Stimulated activated CD8-positive, alpha-beta memory T cell treated with anti-CD3 and anti-CD28 coated beads, Interleukin-7, amount 100 ng/mL, for 4 hours (primary cell): ENCODE results near the gene DDX56.
"Not testable (repeated sequence)": the region's sequence is repeated elsewhere in the genome, so short reads cannot be mapped to it uniquely, and the experiment has no call there.

Experiments used
- DNase-seq, 2 donors: peaks; one replicate each; pipeline ENCODE4 v3.0.0-alpha.2; 2020; ENCODE audit warnings: low read depth in 2 of 2

DDX56 gene

GRCh38 chr7:44563171-44563679, 10.5 kb downstream of the DDX56 start:
- DNase-seq, result no peak

GRCh38 chr7:44562622-44562962, 11.1 kb downstream of the DDX56 start:
- not testable (repeated sequence) for DNase-seq

DNA sequence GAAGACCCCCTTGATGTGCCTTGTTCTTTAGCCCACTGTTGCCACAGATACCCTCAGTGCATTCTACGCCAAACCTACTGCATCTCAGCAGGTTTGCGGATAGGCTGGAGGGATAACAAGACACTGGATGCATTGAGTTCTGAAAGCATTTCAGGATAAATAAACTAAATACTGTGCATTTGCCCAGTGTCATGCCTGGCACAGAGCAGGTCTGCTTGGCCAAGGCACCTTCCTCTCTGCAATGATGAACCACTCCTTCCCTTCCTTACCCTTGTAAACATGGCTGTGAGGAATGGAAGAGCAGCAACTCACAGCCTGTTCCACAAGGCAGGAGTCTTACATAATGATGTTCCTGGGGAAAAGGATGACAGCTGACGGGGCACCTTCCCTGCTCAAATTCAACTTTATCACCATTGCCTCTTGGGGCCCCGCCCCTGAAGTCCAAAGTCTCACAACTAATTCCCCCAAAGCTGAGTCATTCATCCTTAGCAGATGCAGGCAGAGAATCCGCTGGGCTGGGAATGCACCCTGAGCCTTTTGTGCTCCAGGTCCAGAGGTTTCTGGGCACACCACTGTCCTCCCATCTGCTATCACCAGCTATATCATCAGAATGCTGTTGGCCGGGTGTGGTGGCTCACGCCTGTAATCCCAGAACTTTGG, 11.6 kb downstream of the DDX56 start:
- no peak for DNase-seq

GRCh38 chr7:44561481-44561880, 12.2 kb downstream of the DDX56 start:
- DNase-seq, result no peak

DNA sequence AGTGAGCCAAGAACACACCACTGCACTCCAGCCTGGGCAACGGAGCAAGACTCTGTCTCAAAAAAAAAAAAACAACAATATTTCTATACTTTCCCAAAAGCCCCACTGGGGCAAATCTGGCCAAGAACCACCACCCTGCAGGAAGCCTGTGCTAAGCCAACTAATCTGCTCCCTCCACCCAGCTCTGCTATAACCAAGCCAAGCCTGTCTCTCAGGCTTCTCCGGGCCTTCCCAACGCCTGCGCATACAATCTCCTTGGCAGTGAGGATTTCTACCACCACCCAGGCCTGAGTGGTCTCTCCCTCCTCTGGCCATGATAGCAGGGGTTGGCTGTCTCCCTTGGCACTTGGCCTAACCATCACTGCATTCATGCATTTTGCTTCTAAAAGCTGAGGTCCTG, 14.2 kb downstream of the DDX56 start:
- no peak for DNase-seq

- no peak for DNase-seq
Observed at GRCh38 chr7:44557485-44557884, 16.2 kb downstream of the DDX56 start.

DNA sequence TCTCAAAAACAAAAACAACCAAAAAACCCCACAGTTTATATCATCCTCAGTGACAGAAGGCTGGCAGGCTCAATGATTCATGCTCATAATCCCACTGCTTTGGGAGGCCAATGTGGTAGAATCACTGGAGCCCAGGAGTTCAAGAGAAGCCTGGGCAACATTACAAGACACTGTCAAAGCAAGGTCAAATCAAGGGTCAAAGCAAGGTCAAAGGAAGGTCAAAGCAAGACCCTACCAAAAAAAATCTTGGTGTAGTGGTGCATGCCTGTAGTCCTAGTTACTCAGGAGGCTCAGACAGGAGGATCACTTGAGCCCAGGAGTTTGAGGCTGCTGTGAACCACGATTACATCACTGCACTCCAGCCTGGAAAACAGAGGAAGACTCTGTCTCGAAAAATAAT, 18.4 kb downstream of the DDX56 start:
- DNase-seq, result no peak

GRCh38 chr7:44552473-44553005, 21.2 kb downstream of the DDX56 start:
- not testable (repeated sequence) for DNase-seq

DNA sequence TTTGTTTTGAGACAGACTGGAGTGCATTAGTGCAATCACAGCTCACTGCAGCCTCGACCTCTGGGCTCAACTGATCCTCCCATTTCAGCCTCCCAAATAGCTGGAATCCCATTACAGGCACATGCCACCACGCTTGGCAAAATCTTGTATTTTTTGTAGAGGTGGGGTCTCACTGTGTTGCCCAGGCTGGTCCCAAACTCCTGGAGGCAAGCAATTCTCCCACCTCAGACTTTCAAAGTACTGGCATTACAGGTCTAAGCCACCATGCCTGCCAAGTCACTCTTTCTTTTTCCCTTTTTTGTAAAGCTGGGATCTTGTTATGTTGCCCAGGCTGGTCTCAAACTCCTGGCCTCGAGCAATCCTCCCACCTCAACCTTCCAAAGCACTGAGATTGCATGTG, 24.3 kb downstream of the DDX56 start:
- no peak for DNase-seq

- no peak for DNase-seq
Observed at GRCh38 chr7:44548893-44549292, 24.8 kb downstream of the DDX56 start.

DNA sequence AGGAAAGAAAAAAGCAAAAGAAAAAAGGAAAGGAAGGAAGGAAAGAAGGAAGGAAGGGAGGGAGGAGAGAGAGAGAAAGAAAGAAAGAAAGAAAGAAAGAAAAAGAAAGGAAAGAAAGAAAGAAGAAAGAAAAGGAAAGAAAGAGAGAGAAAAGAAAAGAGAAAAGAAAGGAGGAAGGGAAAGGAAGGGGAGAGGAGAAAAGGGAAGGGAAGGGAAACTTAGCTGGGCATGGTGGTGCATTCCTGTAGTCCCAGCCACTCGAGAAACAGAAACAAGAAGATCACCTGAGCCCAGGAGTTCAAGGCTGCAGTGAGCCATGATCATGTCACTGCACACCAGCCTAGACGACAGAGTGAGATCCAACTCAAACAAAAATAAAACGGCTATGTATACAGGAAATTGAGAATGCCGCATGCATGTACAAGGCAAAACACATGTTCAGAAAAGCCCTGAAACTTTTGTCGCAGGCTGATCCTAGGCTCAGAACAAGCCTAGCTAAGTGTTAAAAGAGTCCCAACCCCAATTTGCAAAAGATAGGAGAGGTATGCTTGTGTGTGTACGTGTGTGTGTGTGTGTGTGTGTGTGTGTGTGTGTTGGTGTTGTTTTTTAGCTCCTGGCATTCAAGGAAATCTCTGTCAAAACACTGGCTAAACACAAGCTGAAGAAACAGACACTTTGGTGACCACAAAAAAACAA, 26.0 kb downstream of the DDX56 start:
- no peak for DNase-seq

- no peak for DNase-seq
Observed at GRCh38 chr7:44541876-44542610, 31.7 kb downstream of the DDX56 start.

GRCh38 chr7:44541028-44541869, 32.5 kb downstream of the DDX56 start, which contains the start of gene NPC1L1:
TSS of gene NPC1L1 (minus strand) at chr7:44541330. CDS start at chr7:44541259, 71 bp downstream.
- no peak for DNase-seq

GRCh38 chr7:44540592-44541027, 33.1 kb downstream of the DDX56 start:
- DNase-seq, result no peak

DNA sequence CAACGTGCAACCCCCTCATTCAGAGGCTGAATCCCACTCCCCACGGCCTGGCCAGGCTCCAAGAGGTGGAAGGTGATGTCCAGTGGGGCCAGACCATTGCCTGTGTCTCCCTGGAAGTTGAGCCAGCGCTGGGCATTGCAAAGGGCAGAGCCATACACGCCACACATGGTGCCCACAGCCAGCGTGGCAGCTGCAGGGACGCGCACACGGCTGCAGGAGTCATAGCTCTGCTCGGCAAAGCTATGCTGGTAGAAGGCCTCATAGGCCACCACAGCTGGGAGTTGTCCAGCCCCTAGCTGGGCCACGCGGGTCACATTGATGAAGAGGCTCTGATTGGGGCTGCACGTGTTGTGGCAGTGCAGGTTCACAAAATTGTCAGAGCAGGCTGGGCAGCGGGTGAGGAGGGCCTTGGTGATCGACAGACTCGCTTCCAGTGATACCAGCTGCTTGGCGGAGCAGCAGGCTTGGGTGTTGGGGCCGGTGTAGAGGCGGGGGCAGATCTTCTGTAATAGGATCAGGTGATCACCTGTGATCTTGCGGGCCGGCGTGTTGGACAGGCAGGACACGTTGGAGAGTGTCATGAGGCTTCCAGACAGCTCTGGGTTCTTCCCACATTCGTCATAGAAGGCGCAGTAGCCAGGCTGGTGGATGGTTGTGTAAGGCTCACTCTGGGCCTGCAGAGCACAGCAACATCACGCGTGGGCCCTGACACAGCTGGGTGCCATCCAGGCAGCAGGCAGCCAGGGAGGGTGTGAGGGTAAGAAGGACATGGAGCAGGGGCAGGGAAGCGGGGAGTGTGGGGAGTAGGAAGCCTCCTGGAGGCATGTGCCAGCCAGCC, 33.8 kb downstream of the DDX56 start:
- no peak for DNase-seq

DNA sequence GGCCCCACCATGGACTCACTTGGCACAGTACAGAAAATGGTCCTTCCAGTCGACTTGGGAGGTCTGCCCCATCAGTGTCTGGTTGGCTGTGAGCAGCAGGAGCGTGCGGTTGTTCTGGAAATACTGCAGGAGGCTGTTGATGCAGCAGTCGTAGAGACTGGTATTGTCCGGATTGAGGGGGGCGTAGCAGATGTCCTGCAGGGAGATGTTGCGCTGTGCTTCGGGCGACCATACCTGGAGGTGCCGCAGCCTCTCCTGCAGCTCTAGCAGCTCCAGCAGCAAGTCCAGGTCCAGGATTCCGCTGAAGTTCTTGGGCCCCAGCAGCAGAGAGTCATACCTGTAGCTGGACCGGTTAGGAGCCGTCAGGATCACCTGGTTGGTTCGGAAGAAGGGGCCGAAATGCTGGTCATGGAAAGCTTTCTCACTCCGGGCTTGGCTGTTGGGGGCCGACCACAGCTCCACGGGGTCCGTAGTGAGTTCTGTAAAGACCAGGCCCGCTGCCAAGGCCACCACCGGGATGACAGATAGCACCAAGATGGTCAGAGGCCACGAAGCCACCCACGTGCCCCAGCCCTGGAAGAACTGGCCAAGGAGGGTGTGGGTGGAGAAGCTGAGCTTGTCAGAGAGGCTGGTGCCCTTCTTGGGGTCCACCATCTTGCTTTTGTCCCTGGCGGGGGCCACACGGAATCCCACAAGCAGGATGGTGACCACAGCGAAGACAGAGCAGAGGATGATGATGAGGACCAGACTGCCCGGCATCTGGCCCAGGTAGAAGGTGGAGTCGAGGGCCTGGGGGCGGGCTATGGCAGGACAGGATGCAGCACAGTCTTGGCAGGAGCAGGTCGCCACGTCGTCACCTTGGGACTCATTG, 34.7 kb downstream of the DDX56 start:
- no peak for DNase-seq

DNA sequence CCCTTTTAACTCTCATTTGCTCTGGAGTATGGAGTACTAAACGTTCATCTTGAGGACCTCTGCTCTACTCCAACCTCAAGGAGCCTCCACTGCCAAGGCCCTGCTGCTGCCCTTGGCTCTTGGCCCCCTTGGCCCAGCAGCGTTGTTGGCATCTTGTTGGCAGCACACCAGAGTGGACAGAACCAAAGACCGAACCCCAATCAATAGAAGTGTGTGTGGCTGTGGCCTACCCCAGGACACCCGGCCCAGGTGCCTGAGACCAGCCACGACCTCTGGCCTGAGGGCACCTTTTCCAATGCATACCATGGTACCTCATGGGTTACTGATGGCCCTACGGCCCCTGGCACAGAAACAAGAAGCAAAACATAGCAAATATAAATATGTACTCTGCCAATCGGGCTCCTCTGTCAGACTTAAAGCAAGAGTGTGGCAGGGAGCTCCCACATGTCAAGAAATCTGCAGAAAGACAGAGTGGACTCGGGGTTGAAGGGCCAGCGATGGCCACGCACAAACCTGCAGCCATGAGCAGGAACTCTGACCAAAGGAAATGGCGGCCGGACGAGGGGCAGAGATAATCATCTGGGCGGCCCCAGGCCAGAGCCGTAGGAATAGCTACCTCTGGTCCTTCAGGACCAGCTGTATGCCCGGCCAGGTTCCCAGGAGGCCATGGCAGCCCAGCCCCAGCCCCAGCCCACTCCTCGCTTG, 35.5 kb downstream of the DDX56 start:
- DNase-seq, result no peak

DNA sequence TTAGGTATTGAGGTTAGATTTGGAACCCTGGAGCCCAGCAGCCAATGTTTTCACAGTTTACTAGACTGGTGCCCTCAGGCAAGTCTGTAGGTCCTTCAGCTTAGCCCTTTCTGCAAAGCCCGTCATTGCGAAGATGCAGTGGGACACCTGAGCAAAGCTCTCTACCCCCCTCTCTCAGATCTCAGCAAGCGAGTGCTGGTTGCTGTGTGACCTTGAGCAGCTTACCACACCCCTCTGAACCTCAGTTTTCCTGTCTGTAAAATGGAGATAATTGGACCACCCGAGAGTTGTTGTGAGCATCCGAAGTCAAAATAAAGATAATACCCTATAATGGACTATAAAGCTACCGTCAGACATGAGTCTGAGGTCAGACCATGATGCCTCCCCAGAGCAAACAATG, 36.3 kb downstream of the DDX56 start:
- no peak for DNase-seq

GRCh38 chr7:44536090-44536489, 37.6 kb downstream of the DDX56 start:
- no peak for DNase-seq
